ENCODE data around the gene RNGTT.

DNA sequence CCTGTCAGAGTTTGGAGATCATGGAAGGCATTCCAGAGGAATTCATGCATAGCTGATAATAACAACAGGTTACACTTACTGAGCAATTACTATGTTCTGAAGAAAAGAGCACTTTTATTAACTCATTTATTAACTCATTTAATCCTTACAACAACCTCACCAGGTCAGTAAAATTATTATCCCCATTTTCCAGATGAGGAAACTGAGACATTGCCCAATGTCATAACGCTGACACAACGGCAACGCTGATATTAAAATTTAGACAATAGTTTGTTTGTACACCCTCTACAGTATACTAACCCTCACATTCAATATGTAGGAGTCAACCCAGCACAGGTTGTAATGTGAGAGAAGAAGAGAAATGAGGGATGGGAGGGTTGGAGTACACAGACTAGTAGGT is 105.0 kb downstream of the RNGTT start:
- TF ChIP-seq, protein P1, sequence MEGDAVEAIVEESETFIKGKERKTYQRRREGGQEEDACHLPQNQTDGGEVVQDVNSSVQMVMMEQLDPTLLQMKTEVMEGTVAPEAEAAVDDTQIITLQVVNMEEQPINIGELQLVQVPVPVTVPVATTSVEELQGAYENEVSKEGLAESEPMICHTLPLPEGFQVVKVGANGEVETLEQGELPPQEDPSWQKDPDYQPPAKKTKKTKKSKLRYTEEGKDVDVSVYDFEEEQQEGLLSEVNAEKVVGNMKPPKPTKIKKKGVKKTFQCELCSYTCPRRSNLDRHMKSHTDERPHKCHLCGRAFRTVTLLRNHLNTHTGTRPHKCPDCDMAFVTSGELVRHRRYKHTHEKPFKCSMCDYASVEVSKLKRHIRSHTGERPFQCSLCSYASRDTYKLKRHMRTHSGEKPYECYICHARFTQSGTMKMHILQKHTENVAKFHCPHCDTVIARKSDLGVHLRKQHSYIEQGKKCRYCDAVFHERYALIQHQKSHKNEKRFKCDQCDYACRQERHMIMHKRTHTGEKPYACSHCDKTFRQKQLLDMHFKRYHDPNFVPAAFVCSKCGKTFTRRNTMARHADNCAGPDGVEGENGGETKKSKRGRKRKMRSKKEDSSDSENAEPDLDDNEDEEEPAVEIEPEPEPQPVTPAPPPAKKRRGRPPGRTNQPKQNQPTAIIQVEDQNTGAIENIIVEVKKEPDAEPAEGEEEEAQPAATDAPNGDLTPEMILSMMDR (IDR thresholded peaks at IDR 0.05) = no peak
- TF ChIP-seq POLR2A (IDR thresholded peaks at IDR 0.05) (no peak), EP300 (IDR thresholded peaks at IDR 0.05) (no peak)
